ENCODE measurements around the gene MAP2K6. TPM values are rescaled to one million over a fixed set of nuclear protein-coding genes. Genes with fewer than 3 reads are reported as not detected.

MAP2K6 gene
- total and polyA plus RNA-seq, 2 experiments from 2014 or later = 0.11 to 0.43 TPM

DNA sequence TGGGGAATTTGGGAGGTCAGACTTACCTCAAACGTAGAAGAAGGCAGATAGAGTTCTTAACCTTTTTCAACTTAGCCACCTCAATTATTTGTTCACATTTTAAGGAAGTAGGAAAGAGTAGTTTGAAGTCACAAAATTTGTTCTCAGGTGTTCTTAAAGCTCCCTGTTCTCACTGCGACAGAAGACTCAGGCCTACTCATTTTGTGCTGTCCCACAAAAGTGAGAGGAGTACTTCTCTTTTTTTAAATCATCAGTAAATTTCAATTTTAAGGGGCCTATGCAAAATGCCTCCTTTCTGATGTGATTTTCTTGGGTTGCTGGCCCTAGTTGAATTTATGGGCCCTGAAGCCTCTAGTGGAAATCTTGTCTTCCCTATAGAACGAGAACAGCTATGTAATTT lies 133.4 kb downstream of the MAP2K6 start:
- in situ Hi-C loops (cut with MboI) = loop anchor here (25.0 kb wide), 1 partner anchor 1014 kb away; no protein-coding TSS in a partner anchor

DNA sequence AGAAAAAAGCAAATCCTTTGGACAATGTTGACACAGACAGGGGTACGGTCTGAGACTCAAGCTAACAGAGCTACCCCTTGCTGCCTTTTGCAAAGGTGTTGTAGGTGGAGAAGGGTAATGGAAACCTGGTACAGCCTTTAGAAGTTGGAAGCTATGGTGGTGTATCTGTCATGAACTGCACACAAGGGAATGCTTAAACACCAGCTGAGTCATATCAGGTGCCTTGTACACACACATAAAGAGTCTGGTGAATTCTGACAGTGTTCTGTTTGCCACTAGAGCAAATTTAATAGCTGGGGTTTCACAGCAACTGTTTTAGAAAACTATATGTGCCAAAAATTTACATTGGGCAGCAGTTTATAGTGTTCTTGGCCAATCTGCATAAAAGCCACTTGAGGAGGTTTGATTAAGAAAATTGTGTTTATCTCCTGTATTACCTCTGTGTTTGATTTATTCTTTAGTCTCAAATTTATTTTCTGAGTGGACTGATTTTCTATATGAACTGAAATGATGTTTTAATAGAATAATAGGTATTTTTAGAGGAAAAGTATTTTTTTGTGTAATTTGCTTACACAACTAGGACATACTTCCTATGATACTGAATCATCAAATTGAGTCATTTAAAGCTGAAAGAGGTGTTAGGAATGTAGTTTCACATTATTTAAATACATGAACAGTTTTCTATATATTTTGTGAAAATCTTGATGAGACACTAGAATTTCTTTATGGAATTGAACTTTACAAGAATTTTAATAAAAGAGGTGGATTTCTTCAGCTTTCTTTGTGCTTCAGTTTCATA lies 136.9 kb downstream of the MAP2K6 start:
- peak; percentile 54 for DNase-seq
- Histone ChIP-seq H3K27ac (no peak overlapping the region), H3F3A (ENCODE audit: insufficient read depth) (no peaks in the 10 kb centered on the region; the same call in 1 of the 2 replicates), H3K4me1 (ENCODE audit: insufficient read depth) (peaks cover 12% of the 10 kb centered on the region), H3K4me3 (no peak overlapping the region), H3K9ac (no peak overlapping the region), H2AFZ (no peak overlapping the region), H3K4me2 (ENCODE audit: unreplicated experiment) (peak overlapping the region; percentile 45), H3K27me3 (replicated peaks; ENCODE audit: insufficient read depth) (no peaks in the 10 kb centered on the region), H3K9me3 (ENCODE audit: low read depth) (no peaks in the 10 kb centered on the region), H3K79me2 (ENCODE audit: insufficient read depth) (no peaks in the 10 kb centered on the region), H4K20me1 (ENCODE audit: insufficient read depth) (no peaks in the 10 kb centered on the region), H3K36me3 (ENCODE audit: low read depth) (no peaks in the 10 kb centered on the region), H3K9me2 (ENCODE audit: insufficient read depth) (no peaks in the 10 kb centered on the region)
- in situ Hi-C loops (cut with MboI) = no loop called here
- 95 to 100% methylated on average over 1 of the region's 1 CpG for WGBS, 2 experiments (ENCODE audit: low coverage in 1 of 2, low lambda C conversion rate in 2 of 2, missing lambda C conversion rate in 2 of 2)
- TF ChIP-seq EZH2 (IDR thresholded peaks at IDR 0.05; ENCODE audit: insufficient read depth, poor library complexity, severe bottlenecking) (no peak), EZH2phosphoT487 (IDR thresholded peaks at IDR 0.05; ENCODE audit: insufficient read depth, low read depth) (no peak)

More for the DNA sequence above, 133.4 kb downstream of the MAP2K6 start:
- no peaks in the 10 kb centered on the region for H4K20me1 ChIP-seq (ENCODE audit: insufficient read depth)
- TF ChIP-seq EZH2phosphoT487 (IDR thresholded peaks at IDR 0.05; ENCODE audit: insufficient read depth, low read depth) = no peak
- TF ChIP-seq EZH2 (IDR thresholded peaks at IDR 0.05; ENCODE audit: insufficient read depth, poor library complexity, severe bottlenecking) = no peak
- H3K4me3 ChIP-seq = no peak overlapping the region
- H3K79me2 ChIP-seq (ENCODE audit: insufficient read depth) = no peaks in the 10 kb centered on the region
- no peaks in the 10 kb centered on the region for H3K9me2 ChIP-seq (ENCODE audit: insufficient read depth)
- H3K27me3 ChIP-seq (replicated peaks; ENCODE audit: insufficient read depth) = no peaks in the 10 kb centered on the region
- no peaks in the 10 kb centered on the region for H3K9me3 ChIP-seq (ENCODE audit: low read depth)
- no peak overlapping the region for H3K27ac ChIP-seq
- no peak for DNase-seq
- H3K4me1 ChIP-seq (ENCODE audit: insufficient read depth) = peaks cover 12% of the 10 kb centered on the region
- no peak overlapping the region for H3K9ac ChIP-seq
- no peak overlapping the region for H2AFZ ChIP-seq
- H3F3A ChIP-seq (ENCODE audit: insufficient read depth) = no peaks in the 10 kb centered on the region; the same call in 1 of the 2 replicates
- H3K4me2 ChIP-seq (ENCODE audit: unreplicated experiment) = no peak overlapping the region
- H3K36me3 ChIP-seq (ENCODE audit: low read depth) = no peaks in the 10 kb centered on the region
- WGBS, 2 experiments (ENCODE audit: low coverage in 1 of 2, low lambda C conversion rate in 2 of 2, missing lambda C conversion rate in 2 of 2) = 80 to 84% methylated on average over 3 of the region's 3 CpGs

DNA sequence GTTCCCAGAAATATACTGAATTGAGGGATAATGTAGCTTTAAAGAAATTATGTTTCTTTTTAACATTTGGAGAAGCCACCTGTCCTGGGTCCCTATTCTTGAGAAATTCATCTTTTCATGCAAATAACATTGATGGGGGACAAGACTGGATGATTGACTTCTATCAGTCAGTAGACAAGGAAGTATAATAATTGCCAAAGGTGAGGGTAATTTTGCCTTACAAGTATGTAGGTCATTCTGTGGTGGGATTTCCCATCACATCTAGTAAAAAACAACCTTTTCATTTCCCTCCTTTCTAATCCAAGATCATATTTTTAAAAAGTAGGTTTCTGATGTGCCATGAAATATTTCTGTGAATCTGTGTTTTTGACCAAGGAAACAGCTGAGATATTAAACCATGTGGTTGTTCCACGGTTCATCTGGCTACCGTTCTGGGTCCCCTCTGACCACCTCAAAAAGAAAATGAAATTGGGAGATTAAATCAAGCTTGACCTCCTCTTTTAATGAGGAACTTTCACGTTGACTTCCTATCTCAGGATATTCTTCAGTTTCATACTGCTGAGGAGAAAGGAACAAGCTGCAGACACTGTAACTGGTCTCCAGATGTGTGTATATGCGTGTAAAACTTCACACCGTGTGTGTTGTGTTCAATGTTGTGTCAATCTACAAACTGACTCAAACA lies 138.6 kb downstream of the MAP2K6 start:
- Histone ChIP-seq H2AFZ (no peak overlapping the region), H3K4me1 (ENCODE audit: insufficient read depth) (peaks cover 12% of the 10 kb centered on the region), H3K27ac (no peak overlapping the region), H3K79me2 (ENCODE audit: insufficient read depth) (no peaks in the 10 kb centered on the region), H3K4me3 (no peak overlapping the region), H3K27me3 (replicated peaks; ENCODE audit: insufficient read depth) (no peaks in the 10 kb centered on the region), H3K4me2 (ENCODE audit: unreplicated experiment) (no peak overlapping the region), H3F3A (ENCODE audit: insufficient read depth) (no peaks in the 10 kb centered on the region; the same call in 1 of the 2 replicates), H3K9me3 (ENCODE audit: low read depth) (no peaks in the 10 kb centered on the region), H3K9ac (no peak overlapping the region), H4K20me1 (ENCODE audit: insufficient read depth) (no peaks in the 10 kb centered on the region), H3K36me3 (ENCODE audit: low read depth) (no peaks in the 10 kb centered on the region), H3K9me2 (ENCODE audit: insufficient read depth) (no peaks in the 10 kb centered on the region)
- in situ Hi-C loops (cut with MboI) = no loop called here
- WGBS, 2 experiments (ENCODE audit: low coverage in 1 of 2, low lambda C conversion rate in 2 of 2, missing lambda C conversion rate in 2 of 2) = 73 to 76% methylated on average over 5 of the region's 5 CpGs
- no peak for TF ChIP-seq EZH2 (IDR thresholded peaks at IDR 0.05; ENCODE audit: insufficient read depth, poor library complexity, severe bottlenecking)
- no peak for TF ChIP-seq EZH2phosphoT487 (IDR thresholded peaks at IDR 0.05; ENCODE audit: insufficient read depth, low read depth)
- no peak for DNase-seq

- no peaks in the 10 kb centered on the region for H3K27me3 ChIP-seq (replicated peaks; ENCODE audit: insufficient read depth)
- in situ Hi-C loops (cut with MboI) = no loop called here
Observed at GRCh38 chr17:69555056-69555455, 140.6 kb downstream of the MAP2K6 start.

More at GRCh38 chr17:69555056-69555455, 140.6 kb downstream of the MAP2K6 start:
- WGBS, 2 experiments (ENCODE audit: low coverage in 1 of 2, low lambda C conversion rate in 2 of 2, missing lambda C conversion rate in 2 of 2) = 11 to 22% methylated on average over 2 of the region's 2 CpGs
- no peak overlapping the region for H3K4me2 ChIP-seq (ENCODE audit: unreplicated experiment)
- no peak overlapping the region for H2AFZ ChIP-seq
- H3K9me2 ChIP-seq (ENCODE audit: insufficient read depth) = no peaks in the 10 kb centered on the region
- no peaks in the 10 kb centered on the region for H3K9me3 ChIP-seq (ENCODE audit: low read depth)
- H3K4me1 ChIP-seq (ENCODE audit: insufficient read depth) = peaks cover 12% of the 10 kb centered on the region
- no peak for DNase-seq
- no peak overlapping the region for H3K27ac ChIP-seq
- no peaks in the 10 kb centered on the region for H4K20me1 ChIP-seq (ENCODE audit: insufficient read depth)
- no peaks in the 10 kb centered on the region for H3K36me3 ChIP-seq (ENCODE audit: low read depth)
- no peaks in the 10 kb centered on the region; the same call in 1 of the 2 replicates for H3F3A ChIP-seq (ENCODE audit: insufficient read depth)
- H3K79me2 ChIP-seq (ENCODE audit: insufficient read depth) = no peaks in the 10 kb centered on the region
- H3K9ac ChIP-seq = no peak overlapping the region
- H3K4me3 ChIP-seq = no peak overlapping the region
- no peak for TF ChIP-seq EZH2phosphoT487 (IDR thresholded peaks at IDR 0.05; ENCODE audit: insufficient read depth, low read depth)
- TF ChIP-seq EZH2 (IDR thresholded peaks at IDR 0.05; ENCODE audit: insufficient read depth, poor library complexity, severe bottlenecking) = no peak
